ENCODE data around the gene NDUFA11. TPM values are rescaled to one million over a fixed set of nuclear protein-coding genes. Genes with fewer than 3 reads are reported as not detected.
A peak's percentile ranks its signal among the peaks of the same experiment; 100 is the strongest.

The NDUFA11 gene
- total and polyA plus RNA-seq, 5 experiments from 2014 or later = 116 to 404 (median 374) TPM

DNA sequence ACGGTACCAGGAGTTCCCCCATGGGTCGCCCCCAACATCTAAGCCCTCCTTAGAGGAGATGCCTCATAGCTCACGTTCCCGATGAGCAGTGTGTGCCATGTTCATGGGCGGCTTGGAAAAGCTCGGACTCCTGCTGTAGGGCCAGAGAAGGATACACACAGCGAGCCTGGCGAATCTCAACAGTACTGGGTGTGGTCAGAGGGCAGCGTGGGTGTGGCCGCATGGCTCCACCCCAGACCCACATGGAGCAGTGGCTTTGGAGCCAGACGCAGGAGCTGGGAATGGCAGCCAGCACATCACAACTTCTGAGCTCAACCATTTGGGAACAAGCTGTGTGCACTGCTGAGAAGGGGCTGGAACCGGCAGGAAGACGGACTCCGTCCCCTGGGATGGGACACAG is 26.0 kb upstream of the NDUFA11 start:
- Mint-ChIP-seq H3K4me3 (no peak overlapping the region), H3K27ac (no peak overlapping the region), H3K9me3 (no peaks in the 10 kb centered on the region), H3K36me3 (peaks cover 0 to 77% (median 6%) of the 10 kb centered on the region in 3 donors), H3K4me1 (peaks cover 0 to 7% (median 3%) of the 10 kb centered on the region in 4 donors), H3K27me3 (no peaks in the 10 kb centered on the region)
- DNase-seq = no peak
- ATAC-seq = no peak
- POLR2A ChIA-PET = no interaction called here

GRCh38 chr19:5929179-5929578 is 25.6 kb upstream of the NDUFA11 start:
- H3K27ac Mint-ChIP-seq = no peak overlapping the region
- peaks cover 0 to 77% (median 7%) of the 10 kb centered on the region in 3 donors for H3K36me3 Mint-ChIP-seq
- ATAC-seq = no peak
- peaks cover 0 to 9% (median 2%) of the 10 kb centered on the region in 4 donors for H3K4me1 Mint-ChIP-seq
- no peak overlapping the region for H3K4me3 Mint-ChIP-seq
- DNase-seq = no peak
- H3K27me3 Mint-ChIP-seq = no peaks in the 10 kb centered on the region
- H3K9me3 Mint-ChIP-seq = no peaks in the 10 kb centered on the region
- POLR2A ChIA-PET = no interaction called here

GRCh38 chr19:5927441-5927821 is 23.8 kb upstream of the NDUFA11 start:
- POLR2A ChIA-PET = interaction anchor here (1.2 to 1.5 kb wide), 2 partner anchors 10 to 20 kb away, joined by 3 to 4 read pairs; no protein-coding TSS in a partner anchor
- ATAC-seq = no peak
- H3K36me3 Mint-ChIP-seq = peaks cover 0 to 87% (median 11%) of the 10 kb centered on the region in 3 donors
- no peaks in the 10 kb centered on the region for H3K27me3 Mint-ChIP-seq
- peak overlapping the region in 1 of 10 donors; percentile 54 for H3K27ac Mint-ChIP-seq
- DNase-seq = no peak
- H3K4me1 Mint-ChIP-seq = peaks cover 0 to 7% (median 2%) of the 10 kb centered on the region in 4 donors
- H3K9me3 Mint-ChIP-seq = no peaks in the 10 kb centered on the region
- no peak overlapping the region for H3K4me3 Mint-ChIP-seq

DNA sequence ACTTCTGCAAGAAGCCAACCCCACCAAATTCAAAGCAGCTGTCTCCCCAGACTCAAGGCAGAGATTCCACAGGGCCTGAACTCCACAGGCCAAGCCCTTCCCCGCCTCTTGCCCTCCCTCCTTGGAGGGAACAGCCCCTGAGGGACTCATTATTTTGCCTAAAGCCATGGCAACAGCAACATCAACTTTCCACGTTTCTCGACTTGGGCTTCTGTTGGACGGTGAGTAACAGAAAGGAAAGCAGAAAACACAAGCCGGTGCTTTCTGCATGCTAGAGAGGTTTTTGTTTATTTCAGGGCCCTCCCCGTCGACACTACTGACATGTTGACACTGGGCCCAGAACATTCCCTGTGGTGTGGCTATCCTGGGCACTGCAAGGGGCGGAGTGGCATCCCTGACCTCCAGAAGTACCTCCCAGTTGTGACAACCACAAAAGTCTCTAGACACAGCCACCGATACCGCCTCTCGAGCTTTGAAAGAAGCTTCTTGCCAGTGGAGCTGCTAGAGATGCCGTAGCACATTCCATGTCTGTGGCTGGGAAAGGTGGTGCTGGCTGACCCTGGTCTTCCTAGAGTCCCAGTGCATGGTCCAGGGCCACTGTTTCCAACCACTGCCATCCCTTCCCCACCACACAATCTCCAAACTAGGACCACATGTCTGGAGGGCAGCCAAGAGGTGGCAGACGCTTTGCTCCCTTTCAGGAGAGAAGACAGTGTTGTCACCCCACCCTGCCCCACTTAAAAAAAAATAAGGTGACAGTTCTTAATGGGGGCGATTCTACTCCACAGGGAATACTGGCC is 23.3 kb upstream of the NDUFA11 start:
- Mint-ChIP-seq H3K4me1 (peaks cover 0 to 7% (median 2%) of the 10 kb centered on the region in 4 donors), H3K9me3 (no peaks in the 10 kb centered on the region), H3K27me3 (no peaks in the 10 kb centered on the region), H3K27ac (no peak overlapping the region), H3K4me3 (no peak overlapping the region), H3K36me3 (peaks cover 0 to 87% (median 15%) of the 10 kb centered on the region in 3 donors)
- DNase-seq (no peak), ATAC-seq (no peak)
- POLR2A ChIA-PET = no interaction called here

DNA sequence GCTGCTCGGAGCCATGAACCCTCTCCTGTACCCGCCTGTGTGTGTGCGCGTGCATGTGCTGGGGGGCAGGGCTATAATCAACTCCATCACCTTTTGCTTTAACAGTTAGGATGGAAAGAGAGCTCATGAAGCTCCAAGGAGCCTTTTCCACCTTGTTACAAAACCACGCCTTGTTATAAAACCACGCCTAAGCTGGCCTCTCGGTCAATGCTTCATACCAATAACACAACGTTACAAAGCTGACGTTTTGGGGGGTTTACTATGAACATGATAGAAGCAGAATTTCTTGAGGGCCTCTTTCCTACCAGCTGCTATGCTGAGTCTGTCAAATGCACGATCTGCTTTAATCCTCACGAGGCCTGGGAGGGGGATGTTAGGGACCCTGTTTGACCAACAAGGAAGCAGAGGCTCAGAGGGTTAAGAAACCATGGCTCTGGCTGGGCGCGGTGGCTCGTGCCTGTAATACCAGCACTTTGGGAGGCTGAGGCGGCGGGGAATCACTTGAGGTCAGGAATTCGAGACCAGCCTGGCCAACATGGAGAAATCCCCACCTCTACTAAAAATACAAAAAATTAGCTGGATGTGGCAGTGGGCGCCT is 22.3 kb upstream of the NDUFA11 start:
- Mint-ChIP-seq H3K36me3 (peaks cover 0 to 88% (median 17%) of the 10 kb centered on the region in 3 donors), H3K27ac (peak overlapping the region in 1 of 10 donors; percentile 4), H3K27me3 (no peaks in the 10 kb centered on the region), H3K4me1 (peaks cover 0 to 7% (median 2%) of the 10 kb centered on the region in 4 donors), H3K4me3 (no peak overlapping the region), H3K9me3 (no peaks in the 10 kb centered on the region)
- DNase-seq = no peak
- POLR2A ChIA-PET = interaction anchor here (1.3 kb wide), 1 partner anchor 22 kb away, joined by 4 read pairs; the partner anchor contains the start of gene NDUFA11
- ATAC-seq = no peak

- H3K4me1 Mint-ChIP-seq = peaks cover 0 to 5% (median 2%) of the 10 kb centered on the region in 4 donors
- no peaks in the 10 kb centered on the region for H3K9me3 Mint-ChIP-seq
- POLR2A ChIA-PET = interaction anchor here (0.6 kb wide), 1 partner anchor 197 kb away, joined by 3 read pairs; no protein-coding TSS in a partner anchor
- peaks cover 0 to 89% (median 18%) of the 10 kb centered on the region in 3 donors for H3K36me3 Mint-ChIP-seq
- ATAC-seq = no peak
- DNase-seq = no peak
- H3K4me3 Mint-ChIP-seq = no peak overlapping the region
- H3K27ac Mint-ChIP-seq = peak overlapping the region in 1 of 10 donors; percentile 40
- H3K27me3 Mint-ChIP-seq = no peaks in the 10 kb centered on the region
These were observed 19.8 kb upstream of the NDUFA11 start for GRCh38 chr19:5923356-5923755.

DNA sequence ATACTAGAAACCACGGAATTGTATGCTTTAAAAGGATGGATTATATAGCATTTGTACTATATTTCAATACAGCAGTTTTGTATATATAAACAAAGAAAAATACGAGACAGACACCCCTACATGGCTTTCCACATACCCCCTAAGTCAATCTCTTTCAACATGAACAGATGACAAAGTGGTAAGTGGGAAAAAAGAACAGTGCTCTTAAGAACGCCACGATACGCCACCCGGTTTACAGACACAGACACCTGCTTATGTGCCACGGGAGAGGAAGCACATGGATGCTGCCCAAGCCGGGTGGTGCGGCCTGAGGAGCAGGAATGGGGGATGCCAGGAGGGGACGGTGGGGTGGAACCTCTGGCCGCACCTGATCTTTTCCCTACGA is 18.6 kb upstream of the NDUFA11 start:
- Mint-ChIP-seq H3K36me3 (peaks cover 0 to 77% (median 16%) of the 10 kb centered on the region in 3 donors), H3K27me3 (no peaks in the 10 kb centered on the region), H3K4me1 (peaks cover 0 to 4% (median 1%) of the 10 kb centered on the region in 4 donors), H3K27ac (no peak overlapping the region), H3K9me3 (no peaks in the 10 kb centered on the region), H3K4me3 (no peak overlapping the region)
- no peak for DNase-seq
- POLR2A ChIA-PET = interaction anchor here (0.5 to 0.7 kb wide), 2 partner anchors 22 to 40 kb away, joined by 3 to 5 read pairs; no protein-coding TSS in a partner anchor
- no peak for ATAC-seq

- no peaks in the 10 kb centered on the region for H3K9me3 Mint-ChIP-seq
- H3K27me3 Mint-ChIP-seq = no peaks in the 10 kb centered on the region
- no peak overlapping the region for H3K4me3 Mint-ChIP-seq
- H3K4me1 Mint-ChIP-seq = peaks cover 0 to 4% (median 1%) of the 10 kb centered on the region in 4 donors
- H3K36me3 Mint-ChIP-seq = peaks cover 0 to 77% (median 16%) of the 10 kb centered on the region in 3 donors
- ATAC-seq (no peak), DNase-seq (no peak)
- POLR2A ChIA-PET = interaction anchor here (0.5 kb wide), 1 partner anchor 21 kb away, joined by 5 read pairs; no protein-coding TSS in a partner anchor
- H3K27ac Mint-ChIP-seq = peak overlapping the region in 1 of 10 donors; percentile 8
These were observed 18.0 kb upstream of the NDUFA11 start for GRCh38 chr19:5921516-5922160.

DNA sequence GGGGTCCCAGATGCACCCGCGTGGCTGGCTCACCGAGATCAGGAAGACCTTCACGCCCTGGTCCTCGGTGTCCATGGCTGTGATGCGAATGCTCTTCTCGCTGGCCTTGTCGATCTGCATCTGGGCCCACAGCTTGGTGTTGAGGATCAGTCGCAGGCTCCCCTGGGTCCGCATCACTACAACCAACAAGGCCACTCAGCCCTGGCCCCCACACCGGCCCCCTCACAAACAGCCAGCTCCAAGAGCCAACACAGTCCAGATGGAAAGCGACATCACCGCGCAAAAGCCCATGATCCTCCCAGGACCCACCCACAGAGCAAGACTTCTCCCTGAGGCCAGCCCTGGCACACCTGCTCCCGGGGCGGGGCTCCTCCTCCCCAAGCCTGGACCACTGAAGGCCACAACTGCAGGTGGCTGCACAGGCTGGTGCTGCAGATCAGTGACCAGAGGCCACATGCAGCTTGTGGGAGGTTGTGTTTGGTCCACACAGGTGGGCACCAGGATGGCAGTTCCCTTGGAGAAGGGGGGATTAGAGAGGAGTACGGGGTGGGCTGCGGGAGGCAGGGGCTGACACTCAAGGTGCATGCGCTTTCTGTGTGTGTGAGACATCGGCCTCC is 15.0 kb upstream of the NDUFA11 start:
- no peak for ATAC-seq
- peaks cover 0 to 63% (median 11%) of the 10 kb centered on the region in 3 donors for H3K36me3 Mint-ChIP-seq
- no peaks in the 10 kb centered on the region for H3K27me3 Mint-ChIP-seq
- DNase-seq = no peak
- H3K4me1 Mint-ChIP-seq = peaks cover 0 to 2% (median 0%) of the 10 kb centered on the region in 4 donors
- H3K9me3 Mint-ChIP-seq = no peaks in the 10 kb centered on the region
- peak overlapping the region in 2 of 10 donors; percentile 21 to 24 for H3K27ac Mint-ChIP-seq
- H3K4me3 Mint-ChIP-seq = peak overlapping the region in 1 of 10 donors; percentile 45
- POLR2A ChIA-PET = no interaction called here

DNA sequence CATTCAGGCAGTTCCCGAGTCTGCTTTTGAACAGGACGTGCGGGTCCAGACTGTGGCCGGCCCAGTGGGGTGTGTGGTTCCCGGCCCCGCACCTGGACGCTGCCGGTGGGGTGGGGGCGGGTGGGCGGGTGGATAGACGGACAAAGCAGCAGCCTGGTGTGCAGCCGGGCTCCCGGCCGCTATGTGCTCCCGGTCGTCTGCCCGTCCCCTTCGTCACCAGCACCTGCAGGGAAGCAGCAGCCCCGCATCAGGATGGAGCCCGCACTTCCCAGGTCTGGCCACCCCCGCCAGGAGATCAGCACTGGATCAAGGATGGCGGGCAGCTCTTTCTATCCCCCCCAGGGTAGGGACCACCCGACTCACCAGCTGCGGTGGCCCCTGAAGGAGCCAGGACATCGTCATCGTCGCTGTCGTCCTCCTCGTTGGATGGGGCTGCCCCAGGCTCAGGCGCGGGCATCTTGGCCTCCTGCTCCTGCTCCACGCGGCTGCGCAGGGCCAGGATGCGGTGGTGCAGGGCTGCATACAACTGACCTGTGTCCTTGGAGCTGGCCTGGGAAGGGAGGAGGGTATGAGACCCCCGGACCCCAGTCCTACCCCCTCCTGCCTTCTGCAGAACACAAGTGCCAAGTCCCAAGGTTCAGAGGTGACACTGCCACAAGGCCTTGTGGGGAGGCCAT is 14.0 kb upstream of the NDUFA11 start:
- no peak overlapping the region for H3K4me3 Mint-ChIP-seq

GRCh38 chr19:5916181-5916708 is 12.7 kb upstream of the NDUFA11 start:
- Mint-ChIP-seq H3K4me1 (no peaks in the 10 kb centered on the region), H3K27ac (peak overlapping the region in 2 of 10 donors; percentile 7 to 87), H3K9me3 (no peaks in the 10 kb centered on the region), H3K36me3 (peaks cover 0 to 46% (median 2%) of the 10 kb centered on the region in 3 donors), H3K4me3 (no peak overlapping the region), H3K27me3 (no peaks in the 10 kb centered on the region)
- ATAC-seq = no peak
- no peak for DNase-seq
- POLR2A ChIA-PET = interaction anchor here (1.4 kb wide), 1 partner anchor 13 kb away, joined by 4 read pairs; the partner anchor contains the start of gene NDUFA11

More for the DNA sequence above, 14.0 kb upstream of the NDUFA11 start:
- ATAC-seq = no peak
- Mint-ChIP-seq H3K4me1 (no peaks in the 10 kb centered on the region), H3K9me3 (no peaks in the 10 kb centered on the region), H3K36me3 (peaks cover 0 to 59% (median 8%) of the 10 kb centered on the region in 3 donors), H3K27me3 (no peaks in the 10 kb centered on the region), H3K27ac (no peak overlapping the region)
- POLR2A ChIA-PET = no interaction called here
- DNase-seq = no peak

All from naive thymus-derived CD8-positive, alpha-beta T cell (primary cell).